Nephron (organoid): ENCODE measurements around the gene GALR2.

Experiments used
- H3K27ac Mint-ChIP-seq, 3 experiments: 2 replicates each; pipeline ENCODE4 v1.8.0; 2020; ENCODE audit warnings: mixed read lengths in 3 of 3, mild to moderate bottlenecking in 2 of 3, moderate library complexity in 1 of 3
- H3K27me3 Mint-ChIP-seq: 2 replicates; pipeline ENCODE4 v1.8.0; 2021; ENCODE audit warnings: low read depth, mild to moderate bottlenecking, moderate library complexity, mixed read lengths
- H3K36me3 Mint-ChIP-seq: 2 replicates; pipeline ENCODE4 v1.8.0; 2020; ENCODE audit warnings: low read depth, mixed read lengths
- H3K4me1 Mint-ChIP-seq: 2 replicates; pipeline ENCODE4 v1.8.0; 2020; ENCODE audit warnings: mixed read lengths
- H3K4me3 Mint-ChIP-seq, 3 experiments: 2 replicates each; pipeline ENCODE4 v1.8.0; 2020; ENCODE audit warnings: mild to moderate bottlenecking in 3 of 3, mixed read lengths in 3 of 3, moderate library complexity in 2 of 3
- H3K9me3 Mint-ChIP-seq: 2 replicates; pipeline ENCODE4 v1.8.0; 2020; ENCODE audit warnings: mixed read lengths
- CTCF ChIP-seq, 3 experiments: fragments of 200-600 bp; sonication (generic); IDR thresholded peaks; one replicate each; pipeline ENCODE4 v1.5.0; 2021; ENCODE audit warnings: antibody characterized with exemption in 3 of 3; ENCODE audit not compliant: unreplicated experiment in 3 of 3

Gene GALR2

GRCh38 chr17:76125391-76125675, 50.8 kb downstream of the GALR2 start:
- no peaks in the 10 kb centered on the region for H3K36me3 Mint-ChIP-seq
- H3K4me3 Mint-ChIP-seq = no peak overlapping the region
- peaks cover 34% of the 10 kb centered on the region for H3K27me3 Mint-ChIP-seq
- H3K4me1 Mint-ChIP-seq = no peaks in the 10 kb centered on the region
- H3K9me3 Mint-ChIP-seq = no peaks in the 10 kb centered on the region
- H3K27ac Mint-ChIP-seq = no peak overlapping the region
- no peak for TF ChIP-seq CTCF (IDR thresholded peaks at IDR 0.05; ENCODE audit: unreplicated experiment in 3 of 3)

GRCh38 chr17:76125922-76126321, 51.3 kb downstream of the GALR2 start:
- no peak for TF ChIP-seq CTCF (IDR thresholded peaks at IDR 0.05; ENCODE audit: unreplicated experiment in 3 of 3)
- H3K4me1 Mint-ChIP-seq = no peaks in the 10 kb centered on the region
- peaks cover 35% of the 10 kb centered on the region for H3K27me3 Mint-ChIP-seq
- H3K27ac Mint-ChIP-seq = no peak overlapping the region
- no peaks in the 10 kb centered on the region for H3K36me3 Mint-ChIP-seq
- H3K9me3 Mint-ChIP-seq = no peaks in the 10 kb centered on the region
- H3K4me3 Mint-ChIP-seq = no peak overlapping the region
